ENCODE results near the gene SFTPA1. TPM values are rescaled to one million over a fixed set of nuclear protein-coding genes. Genes with fewer than 3 reads are reported as not detected.
"Not testable (repeated sequence)": the region's sequence is repeated elsewhere in the genome, so short reads cannot be mapped to it uniquely, and the experiment has no call there.

SFTPA1 gene
- total RNA-seq, 1 donor from 2014 or later, result not detected

GRCh38 chr10:79608505-79609375 lies 2.0 kb upstream of the SFTPA1 start:
- DNase-seq, result peak; percentile 70
- Mint-ChIP-seq H3K4me3 (ENCODE audit: unreplicated experiment) (no peak overlapping the region), H3K27ac (ENCODE audit: unreplicated experiment) (no peak overlapping the region), H3K4me1 (ENCODE audit: low read depth, unreplicated experiment) (peaks cover 4% of the 10 kb centered on the region), H3K9me3 (ENCODE audit: unreplicated experiment) (peaks cover 2% of the 10 kb centered on the region), H3K27me3 (ENCODE audit: unreplicated experiment) (peaks cover 2% of the 10 kb centered on the region), H3K36me3 (ENCODE audit: unreplicated experiment) (no peaks in the 10 kb centered on the region)
- peak; percentile 76 for TF ChIP-seq CTCF (IDR thresholded peaks at IDR 0.05; ENCODE audit: partially characterized antibody, unreplicated experiment)

DNA sequence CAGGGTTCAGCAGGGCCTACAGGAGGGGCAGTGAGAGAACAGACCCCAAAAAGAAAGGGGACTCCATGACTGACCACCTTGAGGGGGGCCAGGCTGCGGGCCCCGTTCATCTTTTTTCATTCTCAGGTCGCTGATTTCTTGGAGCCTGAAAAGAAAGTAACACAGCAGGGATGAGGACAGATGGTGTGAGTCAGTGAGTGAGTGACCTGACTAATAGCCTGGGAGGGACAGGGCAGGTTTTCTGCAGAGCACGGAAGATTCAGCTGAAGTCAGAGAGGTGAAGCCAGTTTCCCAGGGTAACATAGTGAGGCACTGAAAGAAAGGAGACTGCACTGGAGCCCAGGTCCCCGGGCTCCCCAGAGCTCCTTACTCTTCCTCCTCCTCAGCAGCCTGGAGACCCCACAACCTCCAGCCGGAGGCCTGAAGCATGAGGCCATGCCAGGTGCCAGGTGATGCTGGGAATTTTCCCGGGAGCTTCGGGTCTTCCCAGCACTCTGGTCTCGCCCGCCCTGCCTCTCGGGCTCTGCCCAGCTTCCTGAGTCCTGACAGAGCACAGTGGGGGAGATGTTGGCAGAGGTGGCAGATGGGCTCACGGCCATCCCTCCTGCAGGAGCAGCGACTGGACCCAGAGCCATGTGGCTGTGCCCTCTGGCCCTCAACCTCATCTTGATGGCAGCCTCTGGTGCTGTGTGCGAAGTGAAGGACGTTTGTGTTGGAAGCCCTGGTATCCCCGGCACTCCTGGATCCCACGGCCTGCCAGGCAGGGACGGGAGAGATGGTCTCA lies 646 bp downstream of the SFTPA1 start:
- not testable (repeated sequence) for H3K27ac Mint-ChIP-seq (ENCODE audit: unreplicated experiment); H3K4me3 Mint-ChIP-seq (ENCODE audit: unreplicated experiment); H3K9me3 Mint-ChIP-seq (ENCODE audit: unreplicated experiment); DNase-seq; H3K36me3 Mint-ChIP-seq (ENCODE audit: unreplicated experiment); H3K4me1 Mint-ChIP-seq (ENCODE audit: low read depth, unreplicated experiment); H3K27me3 Mint-ChIP-seq (ENCODE audit: unreplicated experiment)

DNA sequence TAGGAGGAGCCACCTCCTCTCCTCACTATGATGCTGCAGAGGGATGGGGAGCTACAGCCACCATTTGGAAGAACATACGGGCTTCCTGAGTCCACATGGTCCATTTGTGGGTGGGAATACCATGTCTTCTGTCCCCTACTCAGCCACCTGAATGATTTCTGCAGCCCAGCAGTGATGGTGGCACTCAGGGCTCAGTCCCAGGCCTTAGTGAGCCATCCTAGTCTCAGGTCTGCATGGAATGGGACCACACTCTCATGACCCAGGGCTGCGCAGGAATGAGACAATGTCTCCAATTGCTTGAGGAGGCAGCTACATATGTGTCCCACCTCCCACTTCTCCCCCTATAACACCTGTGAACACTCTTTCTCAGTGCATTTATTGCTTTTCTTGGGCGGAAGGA lies 4.8 kb downstream of the SFTPA1 start:
- no peaks in the 10 kb centered on the region for H3K27me3 Mint-ChIP-seq (ENCODE audit: unreplicated experiment)
- H3K9me3 Mint-ChIP-seq (ENCODE audit: unreplicated experiment), result peaks cover 5% of the 10 kb centered on the region
- no peak for TF ChIP-seq CTCF (IDR thresholded peaks at IDR 0.05; ENCODE audit: partially characterized antibody, unreplicated experiment)
- H3K4me1 Mint-ChIP-seq (ENCODE audit: low read depth, unreplicated experiment), result peaks cover 4% of the 10 kb centered on the region
- no peak overlapping the region for H3K27ac Mint-ChIP-seq (ENCODE audit: unreplicated experiment)
- H3K36me3 Mint-ChIP-seq (ENCODE audit: unreplicated experiment), result no peaks in the 10 kb centered on the region
- no peak overlapping the region for H3K4me3 Mint-ChIP-seq (ENCODE audit: unreplicated experiment)
- no peak for DNase-seq

DNA sequence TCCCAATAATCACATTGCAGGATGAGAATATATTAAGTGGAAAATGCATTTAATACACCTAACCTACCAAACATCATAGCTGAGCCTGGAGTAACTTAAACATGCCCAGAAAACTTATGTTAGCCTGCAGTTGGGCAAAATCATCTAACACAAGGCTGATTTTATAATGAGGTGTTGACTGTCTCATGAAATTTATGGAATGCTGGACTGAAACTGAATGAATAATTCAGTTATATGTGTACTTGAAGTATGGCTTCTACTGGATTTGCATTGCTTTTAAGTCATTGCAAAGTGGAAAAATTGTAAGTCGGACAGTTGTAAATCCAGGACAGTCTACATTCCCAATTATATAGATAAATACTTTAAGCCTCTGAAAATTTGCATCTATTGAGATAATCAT lies 5.4 kb downstream of the SFTPA1 start:
- TF ChIP-seq CTCF (IDR thresholded peaks at IDR 0.05; ENCODE audit: partially characterized antibody, unreplicated experiment), result no peak
- H3K27ac Mint-ChIP-seq (ENCODE audit: unreplicated experiment), result no peak overlapping the region
- H3K36me3 Mint-ChIP-seq (ENCODE audit: unreplicated experiment), result no peaks in the 10 kb centered on the region
- H3K4me1 Mint-ChIP-seq (ENCODE audit: low read depth, unreplicated experiment), result peaks cover under 1% of the 10 kb centered on the region
- no peak for DNase-seq
- no peak overlapping the region for H3K4me3 Mint-ChIP-seq (ENCODE audit: unreplicated experiment)
- peaks cover 5% of the 10 kb centered on the region for H3K9me3 Mint-ChIP-seq (ENCODE audit: unreplicated experiment)
- no peaks in the 10 kb centered on the region for H3K27me3 Mint-ChIP-seq (ENCODE audit: unreplicated experiment)

DNA sequence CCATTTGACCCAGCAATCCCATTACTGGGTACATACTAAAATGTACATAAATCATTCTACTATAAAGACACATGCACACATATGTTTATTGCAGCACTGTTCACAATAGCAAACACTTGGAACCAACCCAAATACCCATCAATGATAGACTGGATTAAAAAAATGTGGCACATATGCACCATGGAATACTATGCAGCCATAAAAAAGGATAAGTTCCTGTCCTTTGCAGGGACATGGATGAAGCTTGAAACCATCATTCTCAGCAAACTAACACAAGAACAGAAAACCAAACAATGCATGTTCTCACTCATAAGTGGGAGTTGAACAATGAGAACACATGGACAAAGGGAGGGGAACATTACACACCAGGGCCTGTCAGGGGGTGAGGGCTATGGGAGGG lies 12.9 kb downstream of the SFTPA1 start:
- H3K27me3 Mint-ChIP-seq (ENCODE audit: unreplicated experiment); H3K9me3 Mint-ChIP-seq (ENCODE audit: unreplicated experiment); H3K36me3 Mint-ChIP-seq (ENCODE audit: unreplicated experiment); H3K27ac Mint-ChIP-seq (ENCODE audit: unreplicated experiment); H3K4me1 Mint-ChIP-seq (ENCODE audit: low read depth, unreplicated experiment); DNase-seq; H3K4me3 Mint-ChIP-seq (ENCODE audit: unreplicated experiment): not testable (repeated sequence)

GRCh38 chr10:79627075-79627474 lies 16.3 kb downstream of the SFTPA1 start:
- H3K4me3 Mint-ChIP-seq (ENCODE audit: unreplicated experiment), result no peak overlapping the region
- no peak for TF ChIP-seq CTCF (IDR thresholded peaks at IDR 0.05; ENCODE audit: partially characterized antibody, unreplicated experiment)
- no peaks in the 10 kb centered on the region for H3K36me3 Mint-ChIP-seq (ENCODE audit: unreplicated experiment)
- H3K27me3 Mint-ChIP-seq (ENCODE audit: unreplicated experiment), result no peaks in the 10 kb centered on the region
- H3K27ac Mint-ChIP-seq (ENCODE audit: unreplicated experiment), result no peak overlapping the region
- no peak for DNase-seq
- no peaks in the 10 kb centered on the region for H3K4me1 Mint-ChIP-seq (ENCODE audit: low read depth, unreplicated experiment)
- H3K9me3 Mint-ChIP-seq (ENCODE audit: unreplicated experiment), result no peaks in the 10 kb centered on the region

All from glutamatergic neuron (in vitro differentiated cells).